Activated B cell treated with CpG ODN at 0.5 μM for 24 hours (primary cell): ENCODE measurements around the gene MYCBPAP. TPM values are rescaled to one million over a fixed set of nuclear protein-coding genes. Genes with fewer than 3 reads are reported as not detected.

Source experiments
- ATAC-seq: fragments of 200-7000 bp; cut with Tn5 transposase; one replicate; pipeline ENCODE4 v1.10.0; 2021; ENCODE audit warnings: low read depth, mild to moderate bottlenecking, moderate library complexity
- CTCF ChIA-PET: fragments of 350-600 bp; sonication (Branson Sonifier 250); formaldehyde crosslinking; loops from one replicate; lab custom pipeline; 2021; ENCODE audit warnings: antibody characterized with exemption; lab: Charles Lee
- POLR2A ChIA-PET: fragments of 350-600 bp; sonication (Branson Sonifier 250); formaldehyde crosslinking; loops from one replicate; lab custom pipeline; 2021; ENCODE audit warnings: antibody characterized with exemption; lab: Charles Lee
- DNase-seq: peaks from one replicate; pipeline ENCODE4 v3.0.0; 2022
- H3K27ac Mint-ChIP-seq: one replicate; pipeline ENCODE4 v1.8.0; 2020; ENCODE audit warnings: mixed read lengths
- H3K27me3 Mint-ChIP-seq: one replicate; pipeline ENCODE4 v1.8.0; 2021; ENCODE audit warnings: mixed read lengths
- H3K36me3 Mint-ChIP-seq: one replicate; pipeline ENCODE4 v1.8.0; 2021; ENCODE audit warnings: low read depth, mixed read lengths
- H3K4me1 Mint-ChIP-seq: one replicate; pipeline ENCODE4 v1.8.0; 2021; ENCODE audit warnings: mixed read lengths
- H3K4me3 Mint-ChIP-seq: one replicate; pipeline ENCODE4 v1.8.0; 2020; ENCODE audit warnings: mild to moderate bottlenecking, mixed read lengths
- H3K9me3 Mint-ChIP-seq: one replicate; pipeline ENCODE4 v1.8.0; 2020; ENCODE audit warnings: mixed read lengths
- CTCF ChIP-seq: fragments of 200-600 bp; IDR thresholded peaks from one replicate; pipeline ENCODE4 v1.8.0; 2022; ENCODE audit warnings: antibody characterized with exemption, mild to moderate bottlenecking
- intact Hi-C: fragments of 100-400 bp; cut with micrococcal nuclease; formaldehyde crosslinking; loops from one replicate; pipeline ENCODE4 v1.15.1; 2024
- total RNA-seq: library from RNA; stranded (reverse); gene quantifications from 2 replicates; pipeline ENCODE4 v1.2.3, GENCODE V29; 2022

Gene MYCBPAP
- total RNA-seq, 1 donor from 2014 or later: 2.3 TPM

- H3K27me3 Mint-ChIP-seq: no peaks in the 10 kb centered on the region
- H3K9me3 Mint-ChIP-seq: no peaks in the 10 kb centered on the region
- ChIA-PET CTCF (no interaction called here), POLR2A (no interaction called here)
- no peak overlapping the region for H3K4me3 Mint-ChIP-seq
- intact Hi-C loops: no loop called here
- ATAC-seq: no peak
- H3K27ac Mint-ChIP-seq: no peak overlapping the region
- DNase-seq: no peak
- TF ChIP-seq CTCF: no peak
- H3K36me3 Mint-ChIP-seq: peaks cover 16% of the 10 kb centered on the region
- H3K4me1 Mint-ChIP-seq: peaks cover 17% of the 10 kb centered on the region
Measured at GRCh38 chr17:50461550-50462132, 46.6 kb upstream of the MYCBPAP start.

- ChIA-PET POLR2A (no interaction called here), CTCF (no interaction called here)
- Mint-ChIP-seq H3K27ac (no peak overlapping the region), H3K9me3 (no peaks in the 10 kb centered on the region), H3K4me1 (peaks cover 25% of the 10 kb centered on the region), H3K36me3 (peaks cover 16% of the 10 kb centered on the region), H3K4me3 (no peak overlapping the region), H3K27me3 (no peaks in the 10 kb centered on the region)
- ATAC-seq (no peak), DNase-seq (no peak)
- no peak for TF ChIP-seq CTCF
- intact Hi-C loops: no loop called here
Measured at GRCh38 chr17:50462446-50462845, 45.8 kb upstream of the MYCBPAP start.

GRCh38 chr17:50464121-50464520 lies 44.1 kb upstream of the MYCBPAP start:
- DNase-seq (no peak), ATAC-seq (no peak)
- H3K9me3 Mint-ChIP-seq: no peaks in the 10 kb centered on the region
- intact Hi-C loops: no loop called here
- H3K4me3 Mint-ChIP-seq: no peak overlapping the region
- peaks cover 8% of the 10 kb centered on the region for H3K27me3 Mint-ChIP-seq
- H3K27ac Mint-ChIP-seq: no peak overlapping the region
- no peak for TF ChIP-seq CTCF
- CTCF ChIA-PET: no interaction called here
- peaks cover 36% of the 10 kb centered on the region for H3K4me1 Mint-ChIP-seq
- H3K36me3 Mint-ChIP-seq: peaks cover 16% of the 10 kb centered on the region
- POLR2A ChIA-PET: no interaction called here

- Mint-ChIP-seq H3K9me3 (no peaks in the 10 kb centered on the region), H3K4me3 (no peak overlapping the region), H3K27me3 (peaks cover 8% of the 10 kb centered on the region), H3K4me1 (peaks cover 39% of the 10 kb centered on the region), H3K36me3 (peaks cover 16% of the 10 kb centered on the region), H3K27ac (no peak overlapping the region)
- TF ChIP-seq CTCF: no peak
- DNase-seq (no peak), ATAC-seq (no peak)
- ChIA-PET CTCF (no interaction called here), POLR2A (no interaction called here)
- intact Hi-C loops: no loop called here
Measured at GRCh38 chr17:50464736-50465135, 43.5 kb upstream of the MYCBPAP start.

GRCh38 chr17:50465171-50465570 lies 43.1 kb upstream of the MYCBPAP start:
- Mint-ChIP-seq H3K4me1 (peaks cover 39% of the 10 kb centered on the region), H3K4me3 (no peak overlapping the region), H3K9me3 (no peaks in the 10 kb centered on the region), H3K27ac (no peak overlapping the region), H3K27me3 (peaks cover 8% of the 10 kb centered on the region), H3K36me3 (peaks cover 16% of the 10 kb centered on the region)
- ChIA-PET CTCF (no interaction called here), POLR2A (no interaction called here)
- DNase-seq (no peak), ATAC-seq (no peak)
- no peak for TF ChIP-seq CTCF
- intact Hi-C loops: no loop called here
